ENCODE results near the gene SLC9A6.
"Not testable (repeated sequence)": the region's sequence is repeated elsewhere in the genome, so short reads cannot be mapped to it uniquely, and the experiment has no call there.

SLC9A6 gene

DNA sequence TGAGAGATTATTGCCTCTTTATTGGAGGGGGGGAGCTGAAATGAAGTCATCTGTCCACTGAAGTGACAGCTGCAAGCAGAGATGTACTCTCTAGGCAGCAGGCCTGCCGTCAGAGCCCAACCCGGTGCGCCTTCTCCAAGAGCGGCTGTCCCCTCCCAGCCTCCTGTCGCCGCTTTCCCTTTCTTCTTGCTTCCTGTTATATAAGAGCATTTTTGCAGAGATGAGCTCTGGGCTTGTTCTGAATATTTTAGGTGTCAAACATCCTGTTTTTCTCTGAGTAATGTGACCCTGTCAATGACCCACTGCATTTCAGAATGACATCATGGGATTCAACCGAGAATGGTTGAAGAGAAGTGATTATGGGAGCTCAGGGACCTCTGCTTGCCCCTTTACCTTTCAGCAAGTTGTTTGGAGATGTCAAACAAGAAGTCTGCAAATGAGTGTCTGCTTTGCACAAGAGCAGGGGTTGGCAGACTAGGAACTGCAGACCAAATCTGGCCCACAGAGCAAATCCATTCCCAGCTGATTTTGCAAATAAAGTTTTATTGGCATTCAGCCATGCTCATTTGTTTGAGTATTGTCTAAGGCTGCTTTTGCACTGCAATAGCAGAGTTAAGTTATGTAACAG, 79.9 kb downstream of the SLC9A6 start:
- DNase-seq: peak; percentile 62

DNA sequence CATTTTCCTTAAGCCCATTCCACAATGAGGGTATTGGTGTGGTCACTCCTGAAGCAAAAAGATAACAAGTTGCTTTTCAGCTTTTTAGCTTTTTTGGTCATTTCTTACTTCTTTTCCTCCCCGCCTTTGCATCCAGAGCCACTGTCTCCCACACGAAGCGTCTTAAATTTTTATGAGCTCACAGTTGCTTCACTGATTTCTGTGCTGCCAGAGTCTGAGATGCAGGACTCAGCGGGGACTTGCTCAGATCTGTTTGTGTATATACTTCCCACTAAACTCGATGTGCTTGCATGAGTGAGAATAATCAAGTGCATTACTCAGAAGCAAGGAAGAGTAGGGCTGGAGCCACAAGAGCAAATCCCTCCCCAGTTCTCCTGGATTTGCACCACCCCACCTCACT, 81.9 kb downstream of the SLC9A6 start:
- no peak for DNase-seq

DNA sequence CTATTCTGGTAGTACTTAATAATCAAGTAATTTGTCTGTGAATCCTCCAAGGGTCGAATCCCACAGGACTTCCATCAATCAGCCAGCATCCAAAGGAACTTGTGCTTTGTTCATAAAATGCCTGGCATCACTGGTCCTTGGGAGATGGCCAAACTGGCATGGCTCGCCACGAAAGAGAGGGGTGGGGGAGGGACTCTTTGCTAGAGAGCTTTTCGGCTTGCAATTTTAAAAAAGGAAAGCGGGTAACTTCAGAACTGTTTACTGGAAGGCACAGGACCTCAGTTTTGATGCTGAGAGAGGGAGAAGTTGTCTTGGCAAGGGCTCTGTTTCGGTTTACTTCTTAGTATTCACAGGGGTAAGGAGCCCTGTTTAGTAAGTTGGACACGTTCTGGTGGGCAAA, 82.7 kb downstream of the SLC9A6 start:
- no peak for DNase-seq

- DNase-seq: no peak
These were observed 91.7 kb downstream of the SLC9A6 start for GRCh38 chrX:136076942-136077341.

DNA sequence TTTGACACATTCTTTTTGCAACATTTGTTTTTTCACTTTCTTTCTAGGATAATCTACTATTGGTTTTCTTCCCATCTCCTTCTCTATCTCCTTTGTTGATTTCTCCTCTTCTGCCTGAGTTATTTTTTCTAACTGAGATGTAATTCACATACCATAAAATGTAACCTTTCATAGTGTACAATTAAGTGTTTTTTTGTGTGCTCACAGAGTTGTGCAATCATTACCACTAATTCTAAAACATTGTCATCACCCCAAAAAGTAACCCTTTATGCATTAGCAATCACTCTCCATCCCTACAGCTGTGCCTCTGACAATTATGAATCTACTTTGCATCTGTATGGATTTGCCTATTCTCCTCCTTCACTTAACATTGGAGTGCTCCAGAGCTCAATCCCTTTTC, 95.5 kb downstream of the SLC9A6 start:
- DNase-seq: no peak

GRCh38 chrX:136086521-136086920, 101.3 kb downstream of the SLC9A6 start:
- no peak for DNase-seq

GRCh38 chrX:136091898-136092297, 106.7 kb downstream of the SLC9A6 start:
- not testable (repeated sequence) for DNase-seq

GRCh38 chrX:136094962-136095361, 109.7 kb downstream of the SLC9A6 start:
- DNase-seq: no peak

All from activated effector memory CD4-positive, alpha-beta T cell treated with anti-CD3 and anti-CD28 coated beads, Interleukin-2, amount 50 U/mL, for 16 hours (primary cell).